ENCODE measurements around the gene MATCAP1.
A peak's percentile ranks its signal among the peaks of the same experiment; 100 is the strongest.

The MATCAP1 gene

GRCh38 chr16:67165121-67166078 lies 18.4 kb downstream of the MATCAP1 start:
- intact Hi-C loops (cut with DNase I): no loop called here
- no peak for DNase-seq

DNA sequence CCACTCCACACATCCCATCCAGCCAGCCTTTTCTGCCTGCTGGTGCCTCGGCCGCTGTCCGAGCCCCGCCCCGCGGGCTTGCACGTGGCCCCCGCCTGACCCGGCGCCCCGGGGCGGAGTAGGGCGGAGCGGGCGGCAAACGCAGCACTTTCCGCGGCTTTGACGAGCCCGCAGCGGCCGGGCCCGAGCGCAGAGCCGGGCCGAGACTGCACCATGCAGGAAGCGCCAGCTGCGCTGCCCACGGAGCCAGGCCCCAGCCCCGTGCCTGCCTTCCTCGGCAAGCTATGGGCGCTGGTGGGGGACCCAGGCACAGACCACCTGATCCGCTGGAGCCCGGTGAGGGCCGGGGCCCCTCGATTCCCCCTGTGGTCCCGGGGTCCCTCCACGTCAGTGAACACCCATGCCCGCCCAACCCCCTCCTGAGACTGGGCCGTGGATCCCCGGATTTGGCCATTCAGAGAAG lies 19.1 kb downstream of the MATCAP1 start, which contains the start of gene HSF4:
HSF4 (plus strand) TSS at position 147 of the 463 bp plus-strand sequence; CDS start at position 214, 67 bp downstream.
- intact Hi-C loops (cut with DNase I): no loop called here
- DNase-seq: peak in 41 of 42 donors; percentile 49 to 87 (median 74)

DNA sequence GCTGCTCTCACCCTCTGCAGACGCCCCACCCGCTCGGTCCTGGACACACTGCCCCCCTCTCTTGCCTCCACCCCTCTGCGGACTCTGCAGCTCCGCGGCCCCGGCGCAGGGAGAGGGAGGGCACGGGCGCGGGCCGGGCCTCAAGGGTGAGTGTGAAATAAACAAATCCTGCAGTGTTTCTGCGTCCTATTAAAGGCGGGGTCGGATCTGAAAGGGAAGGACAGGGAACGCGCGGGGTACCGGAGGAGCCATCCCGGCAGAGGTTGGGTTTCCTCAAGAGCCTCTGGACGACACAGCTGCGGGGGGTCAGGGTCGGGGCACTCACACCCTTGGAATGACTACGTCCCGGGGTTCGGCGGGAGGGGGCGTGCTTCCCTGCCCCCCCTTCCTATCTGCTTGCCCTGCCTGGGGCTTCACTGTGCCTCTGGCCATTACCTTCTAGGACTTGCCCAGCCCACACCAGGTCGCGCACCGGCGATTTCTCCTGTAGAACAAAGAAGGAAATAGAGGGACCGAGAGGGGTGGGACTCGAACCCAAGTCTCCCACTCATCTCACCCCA lies 19.7 kb downstream of the MATCAP1 start:
- intact Hi-C loops (cut with DNase I): no loop called here
- peak in 3 of 42 donors; percentile 37 to 55 (median 42) for DNase-seq

GRCh38 chr16:67163164-67163998 lies 20.4 kb downstream of the MATCAP1 start:
- intact Hi-C loops (cut with DNase I): no loop called here
- DNase-seq: peak; percentile 71 to 93 (median 86)

DNA sequence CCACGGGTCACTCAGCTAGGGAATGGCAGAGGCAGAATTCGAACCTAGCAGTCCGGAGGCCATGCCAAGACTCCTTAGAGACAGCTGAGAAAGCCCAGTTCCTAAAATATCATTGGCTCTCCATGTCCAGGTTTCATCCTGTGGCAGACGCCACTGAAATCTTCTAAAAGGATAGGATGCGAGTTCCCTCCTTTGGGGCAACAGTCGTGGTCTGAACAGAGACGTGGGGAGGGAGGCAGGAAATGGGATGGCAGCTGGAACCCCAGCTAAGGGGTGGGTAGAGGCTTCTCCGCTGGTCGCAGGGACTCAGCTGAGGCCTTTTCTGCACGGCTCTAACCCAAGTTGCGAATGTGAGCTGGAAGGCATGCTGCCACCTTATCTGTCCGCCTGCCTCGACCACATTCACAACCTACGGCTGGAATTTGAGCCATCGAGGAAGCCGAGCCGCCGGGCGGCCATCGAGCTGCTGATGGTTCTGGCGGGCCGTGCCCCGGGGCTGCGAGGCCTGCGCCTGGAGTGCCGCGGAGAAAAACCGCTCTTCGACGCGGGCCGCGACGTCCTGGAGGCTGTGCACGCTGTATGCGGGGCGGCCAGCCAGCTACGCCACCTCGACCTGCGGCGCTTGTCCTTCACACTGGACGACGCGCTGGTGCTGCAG lies 21.1 kb downstream of the MATCAP1 start:
- DNase-seq: no peak
- intact Hi-C loops (cut with DNase I): no loop called here

DNA sequence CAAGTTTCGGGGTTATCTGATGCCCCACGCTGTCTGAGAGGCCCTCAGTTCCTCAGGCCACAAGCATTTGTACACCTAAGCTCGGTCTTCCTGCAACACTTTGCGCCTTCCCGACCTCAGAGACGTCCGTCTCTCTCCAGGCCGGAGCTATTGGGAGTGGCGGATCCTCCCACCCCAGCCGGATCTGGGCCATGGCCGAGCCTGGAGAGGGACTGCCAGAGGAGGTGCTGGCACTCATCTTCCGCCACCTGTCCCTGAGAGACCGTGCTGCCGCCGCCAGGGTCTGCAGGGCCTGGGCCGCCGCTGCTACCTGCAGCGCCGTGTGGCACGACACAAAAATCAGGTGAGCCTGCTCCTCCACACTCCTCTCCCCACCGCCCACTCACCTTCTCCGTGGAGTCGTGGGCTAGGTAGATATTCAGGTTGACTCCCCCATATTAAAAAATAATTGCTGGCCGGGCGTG lies 22.1 kb downstream of the MATCAP1 start:
- no peak for DNase-seq
- intact Hi-C loops (cut with DNase I): no loop called here

DNA sequence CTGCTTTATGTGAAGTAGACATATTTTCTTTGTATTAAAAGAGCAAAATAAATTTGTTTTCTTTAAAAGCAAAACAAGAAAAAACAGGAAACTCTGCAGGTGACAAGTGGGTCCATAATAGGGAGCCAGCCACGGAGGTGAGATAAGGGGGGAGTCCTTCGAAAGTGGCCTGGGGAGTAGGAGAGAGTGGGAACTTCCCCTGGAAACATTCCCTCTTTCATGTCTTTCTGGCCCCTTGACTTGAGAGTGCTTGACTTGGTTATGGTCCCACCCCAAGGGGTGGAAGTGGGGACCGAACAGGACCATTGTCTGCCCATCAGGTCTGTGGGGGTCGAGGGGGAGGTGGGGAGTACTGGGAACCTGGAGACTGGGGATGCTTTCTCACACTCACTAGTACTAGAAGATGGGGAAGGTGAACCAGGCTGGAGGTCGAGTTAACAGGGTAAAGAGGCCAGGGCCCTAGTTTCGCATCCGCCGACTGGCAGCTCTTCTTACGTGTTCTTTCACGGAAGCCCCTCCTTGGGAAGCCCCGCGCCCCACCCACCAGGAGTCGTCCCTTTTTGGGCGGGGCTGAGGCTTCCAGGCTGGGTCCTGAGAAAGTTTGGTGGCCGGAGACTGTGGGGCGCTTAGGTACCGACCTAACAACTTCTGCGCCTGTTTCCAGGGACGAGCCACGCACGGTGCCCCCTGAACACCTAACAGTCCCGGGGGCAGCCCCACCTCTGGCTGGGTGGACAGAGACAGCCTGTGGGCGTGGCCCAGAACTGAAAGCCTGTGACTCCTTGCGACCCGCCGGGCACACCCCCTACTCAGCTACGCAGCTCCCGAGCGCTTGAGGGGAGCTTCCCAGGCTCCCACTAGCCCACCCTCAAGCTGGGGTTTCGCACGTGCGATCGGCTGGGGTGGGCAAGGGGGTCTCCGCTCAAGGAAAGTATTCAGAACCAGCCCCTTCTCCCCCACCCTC lies 24.8 kb downstream of the MATCAP1 start:
- intact Hi-C loops (cut with DNase I): loop anchor here (10.0 kb wide), 3 partner anchors 54 to 214 kb away; partner anchors contain the start of gene PHAF1
- DNase-seq: no peak

DNA sequence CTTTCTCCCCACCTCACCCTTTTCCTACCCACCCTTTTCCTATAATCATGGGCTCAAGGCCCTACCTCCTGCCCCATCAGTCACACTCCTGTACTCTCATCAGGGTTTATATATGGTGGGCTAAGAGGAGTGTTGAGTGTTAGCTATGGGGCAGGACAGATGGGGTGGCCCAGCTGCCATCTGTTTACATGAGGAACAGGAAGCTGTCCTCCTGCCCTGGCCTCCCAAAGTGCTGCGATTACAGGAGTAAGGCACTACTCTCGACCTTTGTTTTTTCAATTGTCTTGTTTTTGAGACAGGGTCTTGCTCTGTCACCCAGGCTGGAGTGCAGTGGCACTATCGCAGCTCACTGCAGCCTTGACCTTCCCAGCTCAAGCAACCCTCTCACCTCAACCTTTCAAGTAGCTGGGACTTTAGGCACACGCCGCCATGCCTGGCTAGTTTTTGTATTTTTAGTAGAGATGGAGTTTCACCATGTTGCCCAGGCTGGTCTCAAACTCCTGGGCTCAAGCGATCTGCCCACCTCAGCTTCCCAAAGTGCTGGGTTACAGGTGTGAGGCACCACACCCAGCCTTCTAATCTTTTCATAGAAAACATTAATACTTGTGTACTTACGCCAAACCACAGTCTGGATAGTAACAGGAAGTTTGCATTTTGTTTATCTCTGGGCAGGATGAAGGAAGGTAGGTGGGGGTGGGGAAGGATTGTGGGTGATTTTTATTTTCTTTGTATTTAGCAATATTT lies 25.7 kb downstream of the MATCAP1 start:
- intact Hi-C loops (cut with DNase I): loop anchor here (10.0 kb wide), 3 partner anchors 53 to 213 kb away; partner anchors contain the start of gene PHAF1
- no peak for DNase-seq

GRCh38 chr16:67157106-67157748 lies 26.5 kb downstream of the MATCAP1 start:
- intact Hi-C loops (cut with DNase I): loop anchor here (10.0 kb wide), 3 partner anchors 52 to 212 kb away; partner anchors contain the start of gene PHAF1
- DNase-seq: no peak

GRCh38 chr16:67156143-67156844 lies 27.5 kb downstream of the MATCAP1 start:
- DNase-seq: no peak

GRCh38 chr16:67155295-67156142 lies 28.2 kb downstream of the MATCAP1 start:
- intact Hi-C loops (cut with DNase I): loop anchor here (2.0 to 10.0 kb wide), 4 partner anchors 51 to 211 kb away; partner anchors contain the start of gene PHAF1
- peak; percentile 42 to 92 (median 82) for DNase-seq

More at GRCh38 chr16:67156143-67156844, 27.5 kb downstream of the MATCAP1 start:
- intact Hi-C loops (cut with DNase I): loop anchor here (10.0 kb wide), 3 partner anchors 51 to 211 kb away; partner anchors contain the start of gene PHAF1

- DNase-seq: peak in 1 of 42 donors; percentile 15
- intact Hi-C loops (cut with DNase I): loop anchor here (2.0 to 10.0 kb wide), 4 partner anchors 50 to 210 kb away; partner anchors contain the start of gene PHAF1
Measured at GRCh38 chr16:67154578-67155294, 29.0 kb downstream of the MATCAP1 start.

- no peak for DNase-seq
- intact Hi-C loops (cut with DNase I): loop anchor here (10.0 kb wide), 3 partner anchors 47 to 207 kb away; partner anchors contain the start of gene PHAF1
Measured at GRCh38 chr16:67151431-67152097, 32.2 kb downstream of the MATCAP1 start.
